ENCODE measurements around the gene FOSL1. TPM values are rescaled to one million over a fixed set of nuclear protein-coding genes. Genes with fewer than 3 reads are reported as not detected.

Gene FOSL1
- total RNA-seq, 1 experiment from 2014 or later, result 20.5 TPM

DNA sequence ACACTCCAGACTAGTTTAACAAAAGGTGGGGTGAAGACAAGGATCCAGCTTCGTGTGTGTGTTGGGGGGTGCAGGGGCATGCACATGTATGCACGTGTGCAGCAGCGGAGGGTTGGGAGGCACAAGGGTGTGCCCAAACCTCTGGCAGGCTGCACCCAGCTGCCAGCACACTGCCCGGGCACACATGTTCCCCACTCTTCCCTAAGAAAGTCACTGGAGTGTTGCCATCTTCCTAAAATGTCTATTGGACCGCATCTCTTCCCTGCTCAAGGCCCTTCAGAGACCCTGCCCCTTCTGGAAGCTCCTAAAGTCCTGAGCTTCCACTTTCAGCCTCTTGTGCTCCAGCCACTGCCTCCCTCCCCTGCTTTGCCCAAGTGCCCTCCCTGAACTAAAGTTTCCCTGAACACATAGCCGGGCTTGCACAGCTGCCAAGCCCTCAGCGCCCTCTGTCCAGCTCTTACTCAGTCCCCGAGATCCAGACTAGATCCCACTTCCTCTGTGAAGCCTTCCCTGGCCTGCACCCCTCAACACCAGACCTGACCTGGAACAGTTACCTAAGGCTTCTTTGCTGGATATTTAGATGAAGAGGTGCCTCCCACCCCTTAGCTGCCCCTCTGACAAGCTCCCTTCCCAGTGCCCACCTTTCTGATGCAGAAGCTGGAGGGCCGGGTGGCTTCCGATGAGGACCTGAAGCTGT, 48.2 kb downstream of the FOSL1 start:
- Mint-ChIP-seq H3K27ac (peak overlapping the region; percentile 71), H3K4me3 (no peak overlapping the region)
- CTCF ChIA-PET, result interaction anchor here (0.6 to 6.3 kb wide), 42 partner anchors 8 to 311 kb away, joined by 3 to 134 read pairs (median 4); partner anchors contain the start of genes AP5B1, BANF1, CCDC85B and EIF1AD

DNA sequence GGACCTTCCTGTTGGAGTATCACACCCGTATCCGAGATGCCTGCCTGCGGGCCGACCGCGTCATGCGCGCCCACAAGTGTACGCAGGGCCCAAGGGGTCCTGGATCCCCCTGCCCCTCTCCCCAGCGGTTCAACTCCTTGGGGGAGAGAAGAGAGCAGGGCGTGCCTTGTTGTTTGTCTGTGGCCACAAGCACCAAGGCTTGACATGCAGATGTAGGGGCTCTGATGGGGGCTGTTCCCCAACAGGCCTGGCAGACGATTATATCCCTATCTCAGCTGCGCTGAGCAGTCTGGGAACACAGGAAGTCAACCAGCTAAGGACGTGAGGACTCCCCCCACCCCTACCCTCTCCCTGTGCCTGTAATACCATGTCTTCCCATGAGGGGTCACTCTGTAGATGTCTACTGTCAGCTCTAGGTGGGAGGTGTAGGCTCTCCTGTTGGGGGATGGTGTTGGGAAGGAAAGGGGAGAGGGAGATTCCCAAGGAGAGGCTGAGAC, 49.1 kb downstream of the FOSL1 start:
- CTCF ChIA-PET, result interaction anchor here (0.6 to 6.3 kb wide), 40 partner anchors 8 to 310 kb away, joined by 3 to 134 read pairs (median 4); partner anchors contain the start of genes AP5B1, BANF1, CCDC85B and EIF1AD
- TF ChIP-seq IRF2 (CRISPR knock-in tag; IDR thresholded peaks at IDR 0.05; ENCODE audit: borderline replicate concordance, low read depth) (no peak), KAT7 (CRISPR knock-in tag; IDR thresholded peaks at IDR 0.05; ENCODE audit: borderline replicate concordance) (no peak), ETV6 (CRISPR knock-in tag; IDR thresholded peaks at IDR 0.05) (0 out of 2 replicates have a peak, but pooled peaks have one; percentile 62), PRRX2 (CRISPR knock-in tag; IDR thresholded peaks at IDR 0.05) (0 out of 2 replicates have a peak, but pooled peaks have one; percentile 17)
- TF ChIP-seq, protein P1, sequence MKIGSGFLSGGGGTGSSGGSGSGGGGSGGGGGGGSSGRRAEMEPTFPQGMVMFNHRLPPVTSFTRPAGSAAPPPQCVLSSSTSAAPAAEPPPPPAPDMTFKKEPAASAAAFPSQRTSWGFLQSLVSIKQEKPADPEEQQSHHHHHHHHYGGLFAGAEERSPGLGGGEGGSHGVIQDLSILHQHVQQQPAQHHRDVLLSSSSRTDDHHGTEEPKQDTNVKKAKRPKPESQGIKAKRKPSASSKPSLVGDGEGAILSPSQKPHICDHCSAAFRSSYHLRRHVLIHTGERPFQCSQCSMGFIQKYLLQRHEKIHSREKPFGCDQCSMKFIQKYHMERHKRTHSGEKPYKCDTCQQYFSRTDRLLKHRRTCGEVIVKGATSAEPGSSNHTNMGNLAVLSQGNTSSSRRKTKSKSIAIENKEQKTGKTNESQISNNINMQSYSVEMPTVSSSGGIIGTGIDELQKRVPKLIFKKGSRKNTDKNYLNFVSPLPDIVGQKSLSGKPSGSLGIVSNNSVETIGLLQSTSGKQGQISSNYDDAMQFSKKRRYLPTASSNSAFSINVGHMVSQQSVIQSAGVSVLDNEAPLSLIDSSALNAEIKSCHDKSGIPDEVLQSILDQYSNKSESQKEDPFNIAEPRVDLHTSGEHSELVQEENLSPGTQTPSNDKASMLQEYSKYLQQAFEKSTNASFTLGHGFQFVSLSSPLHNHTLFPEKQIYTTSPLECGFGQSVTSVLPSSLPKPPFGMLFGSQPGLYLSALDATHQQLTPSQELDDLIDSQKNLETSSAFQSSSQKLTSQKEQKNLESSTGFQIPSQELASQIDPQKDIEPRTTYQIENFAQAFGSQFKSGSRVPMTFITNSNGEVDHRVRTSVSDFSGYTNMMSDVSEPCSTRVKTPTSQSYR (CRISPR knock-in tag; IDR thresholded peaks at IDR 0.05), result 0 out of 2 replicates have a peak, but pooled peaks have one; percentile 35
- TF ChIP-seq, protein P2, sequence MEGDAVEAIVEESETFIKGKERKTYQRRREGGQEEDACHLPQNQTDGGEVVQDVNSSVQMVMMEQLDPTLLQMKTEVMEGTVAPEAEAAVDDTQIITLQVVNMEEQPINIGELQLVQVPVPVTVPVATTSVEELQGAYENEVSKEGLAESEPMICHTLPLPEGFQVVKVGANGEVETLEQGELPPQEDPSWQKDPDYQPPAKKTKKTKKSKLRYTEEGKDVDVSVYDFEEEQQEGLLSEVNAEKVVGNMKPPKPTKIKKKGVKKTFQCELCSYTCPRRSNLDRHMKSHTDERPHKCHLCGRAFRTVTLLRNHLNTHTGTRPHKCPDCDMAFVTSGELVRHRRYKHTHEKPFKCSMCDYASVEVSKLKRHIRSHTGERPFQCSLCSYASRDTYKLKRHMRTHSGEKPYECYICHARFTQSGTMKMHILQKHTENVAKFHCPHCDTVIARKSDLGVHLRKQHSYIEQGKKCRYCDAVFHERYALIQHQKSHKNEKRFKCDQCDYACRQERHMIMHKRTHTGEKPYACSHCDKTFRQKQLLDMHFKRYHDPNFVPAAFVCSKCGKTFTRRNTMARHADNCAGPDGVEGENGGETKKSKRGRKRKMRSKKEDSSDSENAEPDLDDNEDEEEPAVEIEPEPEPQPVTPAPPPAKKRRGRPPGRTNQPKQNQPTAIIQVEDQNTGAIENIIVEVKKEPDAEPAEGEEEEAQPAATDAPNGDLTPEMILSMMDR (IDR thresholded peaks at IDR 0.05), result peak; percentile 69
- TF ChIP-seq, protein P3, sequence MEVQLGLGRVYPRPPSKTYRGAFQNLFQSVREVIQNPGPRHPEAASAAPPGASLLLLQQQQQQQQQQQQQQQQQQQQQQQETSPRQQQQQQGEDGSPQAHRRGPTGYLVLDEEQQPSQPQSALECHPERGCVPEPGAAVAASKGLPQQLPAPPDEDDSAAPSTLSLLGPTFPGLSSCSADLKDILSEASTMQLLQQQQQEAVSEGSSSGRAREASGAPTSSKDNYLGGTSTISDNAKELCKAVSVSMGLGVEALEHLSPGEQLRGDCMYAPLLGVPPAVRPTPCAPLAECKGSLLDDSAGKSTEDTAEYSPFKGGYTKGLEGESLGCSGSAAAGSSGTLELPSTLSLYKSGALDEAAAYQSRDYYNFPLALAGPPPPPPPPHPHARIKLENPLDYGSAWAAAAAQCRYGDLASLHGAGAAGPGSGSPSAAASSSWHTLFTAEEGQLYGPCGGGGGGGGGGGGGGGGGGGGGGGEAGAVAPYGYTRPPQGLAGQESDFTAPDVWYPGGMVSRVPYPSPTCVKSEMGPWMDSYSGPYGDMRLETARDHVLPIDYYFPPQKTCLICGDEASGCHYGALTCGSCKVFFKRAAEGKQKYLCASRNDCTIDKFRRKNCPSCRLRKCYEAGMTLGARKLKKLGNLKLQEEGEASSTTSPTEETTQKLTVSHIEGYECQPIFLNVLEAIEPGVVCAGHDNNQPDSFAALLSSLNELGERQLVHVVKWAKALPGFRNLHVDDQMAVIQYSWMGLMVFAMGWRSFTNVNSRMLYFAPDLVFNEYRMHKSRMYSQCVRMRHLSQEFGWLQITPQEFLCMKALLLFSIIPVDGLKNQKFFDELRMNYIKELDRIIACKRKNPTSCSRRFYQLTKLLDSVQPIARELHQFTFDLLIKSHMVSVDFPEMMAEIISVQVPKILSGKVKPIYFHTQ (CRISPR knock-in tag; IDR thresholded peaks at IDR 0.05), result peak; percentile 61; the same call in 1 of the 2 replicates
- ATAC-seq (peak; percentile 65), DNase-seq (ENCODE audit: low spot score) (peak; percentile 63)
- H3K36me3 Mint-ChIP-seq, result peaks cover 45% of the 10 kb centered on the region
- peaks cover 17% of the 10 kb centered on the region for H3K4me1 Mint-ChIP-seq
- H3K4me3 Mint-ChIP-seq, result no peak overlapping the region
- peaks cover 10% of the 10 kb centered on the region for H3K27me3 Mint-ChIP-seq (ENCODE audit: low read depth)
- H3K27ac Mint-ChIP-seq, result peak overlapping the region; percentile 41; the same call in 1 of the 2 replicates
- POLR2A ChIA-PET, result interaction anchor here (0.5 to 3.5 kb wide), 11 partner anchors 9 to 929 kb away, joined by 3 to 38 read pairs (median 5); partner anchors contain the start of genes EFEMP2, FIBP, MUS81 and RNASEH2C
- peaks cover 6% of the 10 kb centered on the region; the same call in 1 of the 2 replicates for H3K9me3 Mint-ChIP-seq

More for the DNA sequence above, 48.2 kb downstream of the FOSL1 start:
- DNase-seq (ENCODE audit: low spot score), result no peak
- POLR2A ChIA-PET, result interaction anchor here (0.5 to 3.5 kb wide), 12 partner anchors 8 to 930 kb away, joined by 3 to 38 read pairs (median 4); partner anchors contain the start of genes EFEMP2, FIBP, MUS81 and RNASEH2C
- TF ChIP-seq RELA (CRISPR knock-in tag; IDR thresholded peaks at IDR 0.05; ENCODE audit: borderline replicate concordance) (no peak), NR1H2 (CRISPR knock-in tag; IDR thresholded peaks at IDR 0.05) (no peak), ZNF512 (CRISPR knock-in tag; IDR thresholded peaks at IDR 0.05; ENCODE audit: borderline replicate concordance) (no peak), ZNF671 (CRISPR knock-in tag; IDR thresholded peaks at IDR 0.05) (peak; percentile 54; the same call in 1 of the 2 replicates), NFATC4 (CRISPR knock-in tag; IDR thresholded peaks at IDR 0.05) (peak; percentile 16; the same call in 1 of the 2 replicates), PRRX2 (CRISPR knock-in tag; IDR thresholded peaks at IDR 0.05) (peak; percentile 24; the same call in 1 of the 2 replicates), ZNF416 (CRISPR knock-in tag; IDR thresholded peaks at IDR 0.05) (peak; percentile 40; the same call in 1 of the 2 replicates), FOXP1 (CRISPR knock-in tag; IDR thresholded peaks at IDR 0.05; ENCODE audit: borderline replicate concordance) (no peak)
- TF ChIP-seq, protein P4, sequence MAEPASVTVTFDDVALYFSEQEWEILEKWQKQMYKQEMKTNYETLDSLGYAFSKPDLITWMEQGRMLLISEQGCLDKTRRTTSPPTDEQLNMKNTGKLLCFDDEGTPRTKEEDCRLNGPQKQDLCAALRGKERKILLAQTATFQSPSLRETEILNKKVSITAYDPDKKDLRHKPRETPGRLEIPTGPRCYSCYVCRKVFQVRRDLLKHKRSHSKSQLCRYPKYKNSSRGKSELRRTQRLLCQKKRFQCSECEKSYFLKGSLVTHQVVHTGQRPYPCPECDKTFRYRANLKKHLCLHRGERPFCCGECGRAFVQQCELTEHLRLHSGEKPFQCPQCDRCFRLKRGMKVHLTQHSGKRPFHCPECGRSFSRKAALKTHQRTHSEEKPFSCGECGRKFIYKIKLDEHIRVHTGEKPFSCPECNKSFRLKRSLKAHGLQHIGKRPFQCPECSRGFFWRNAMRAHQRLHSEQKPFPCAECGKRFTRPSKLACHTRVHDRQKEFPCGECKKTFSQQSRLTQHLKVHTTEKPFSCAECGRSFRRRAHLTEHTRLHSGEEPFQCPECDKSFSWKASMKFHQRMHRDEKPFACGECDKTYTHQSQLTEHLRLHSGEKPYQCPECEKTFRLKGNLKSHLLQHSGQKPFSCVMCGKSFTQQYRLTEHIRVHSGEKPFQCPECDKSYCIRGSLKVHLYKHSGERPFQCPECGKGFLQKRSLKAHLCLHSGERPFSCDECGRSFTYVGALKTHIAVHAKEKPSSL (CRISPR knock-in tag; conservative IDR thresholded peaks at IDR 0.05), result peak; percentile 79; the same call in 1 of the 2 replicates
- TF ChIP-seq, protein P5, sequence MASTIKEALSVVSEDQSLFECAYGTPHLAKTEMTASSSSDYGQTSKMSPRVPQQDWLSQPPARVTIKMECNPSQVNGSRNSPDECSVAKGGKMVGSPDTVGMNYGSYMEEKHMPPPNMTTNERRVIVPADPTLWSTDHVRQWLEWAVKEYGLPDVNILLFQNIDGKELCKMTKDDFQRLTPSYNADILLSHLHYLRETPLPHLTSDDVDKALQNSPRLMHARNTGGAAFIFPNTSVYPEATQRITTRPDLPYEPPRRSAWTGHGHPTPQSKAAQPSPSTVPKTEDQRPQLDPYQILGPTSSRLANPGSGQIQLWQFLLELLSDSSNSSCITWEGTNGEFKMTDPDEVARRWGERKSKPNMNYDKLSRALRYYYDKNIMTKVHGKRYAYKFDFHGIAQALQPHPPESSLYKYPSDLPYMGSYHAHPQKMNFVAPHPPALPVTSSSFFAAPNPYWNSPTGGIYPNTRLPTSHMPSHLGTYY (CRISPR knock-in tag; IDR thresholded peaks at IDR 0.05), result peak; percentile 36; the same call in 1 of the 2 replicates
- Mint-ChIP-seq H3K9me3 (peaks cover 6% of the 10 kb centered on the region; the same call in 1 of the 2 replicates), H3K27me3 (ENCODE audit: low read depth) (peaks cover 10% of the 10 kb centered on the region), H3K36me3 (peaks cover 53% of the 10 kb centered on the region), H3K4me1 (peaks cover 24% of the 10 kb centered on the region)
- ATAC-seq, result no peak
